ENCODE measurements around the gene HP1BP3.

The HP1BP3 gene

DNA sequence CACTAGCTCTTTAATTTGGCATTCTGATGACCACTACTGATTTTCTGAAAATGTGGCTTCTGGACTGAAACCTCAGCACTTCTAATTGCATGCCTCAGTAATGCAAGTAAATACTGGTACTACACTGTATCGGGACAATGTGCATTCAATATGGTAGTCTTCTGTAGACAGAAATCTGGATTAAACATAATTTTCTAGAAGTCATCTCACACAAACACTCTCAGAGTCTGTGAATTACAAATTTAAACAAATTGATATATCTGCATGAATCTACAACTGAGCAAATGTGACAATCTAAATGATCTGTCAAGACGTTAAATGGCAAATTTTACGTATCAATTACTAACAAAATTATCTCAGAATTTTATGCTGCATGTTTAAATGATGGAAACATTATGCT lies 23.7 kb downstream of the HP1BP3 start:
- no peak for DNase-seq

DNA sequence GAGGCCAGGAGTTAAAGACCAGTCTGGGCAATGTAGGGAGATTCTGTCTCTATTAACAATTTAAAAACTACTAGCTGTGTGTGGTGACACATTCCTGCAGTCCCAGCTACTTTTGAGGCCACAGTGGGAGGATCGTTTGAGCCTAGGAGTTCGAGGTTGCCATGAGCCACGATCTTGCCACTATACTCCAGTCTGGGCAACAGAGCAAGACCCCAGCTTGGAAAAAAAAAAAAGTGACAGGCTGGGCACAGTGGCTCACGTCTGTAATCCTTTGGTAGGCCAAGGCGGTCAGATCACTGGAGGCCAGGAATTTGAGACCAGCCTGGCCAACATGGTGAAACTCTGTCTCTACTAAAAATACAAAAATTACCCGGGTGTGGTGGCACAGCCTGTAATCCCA lies 26.8 kb downstream of the HP1BP3 start:
- no peak for DNase-seq

- DNase-seq: no peak
These were observed 33.5 kb downstream of the HP1BP3 start for GRCh38 chr1:20753589-20753988.

GRCh38 chr1:20751462-20751990 lies 35.6 kb downstream of the HP1BP3 start:
- DNase-seq: no peak

- DNase-seq: no peak
These were observed 44.4 kb downstream of the HP1BP3 start for GRCh38 chr1:20742671-20743070.

DNA sequence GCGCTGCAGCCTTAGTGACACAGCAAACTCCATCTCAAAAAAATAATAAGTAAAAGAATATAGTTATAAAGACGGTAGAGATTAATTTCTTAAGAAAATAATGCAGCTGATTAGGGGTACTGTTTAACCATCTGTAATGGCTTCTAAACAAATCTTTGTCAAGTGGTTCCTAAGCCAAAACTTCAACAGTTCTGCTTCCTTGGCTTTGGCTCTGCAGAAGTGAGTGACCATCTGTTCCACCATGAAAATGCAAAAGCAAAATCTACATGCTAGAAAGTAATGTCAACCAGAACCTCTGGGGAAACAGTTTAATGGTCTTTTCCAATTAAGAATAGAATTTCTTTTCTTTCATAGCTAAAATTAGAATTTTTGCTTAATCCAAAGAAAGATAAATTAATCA lies 46.3 kb downstream of the HP1BP3 start:
- no peak for DNase-seq

- DNase-seq: no peak
These were observed 47.9 kb downstream of the HP1BP3 start for GRCh38 chr1:20739225-20739624.

DNA sequence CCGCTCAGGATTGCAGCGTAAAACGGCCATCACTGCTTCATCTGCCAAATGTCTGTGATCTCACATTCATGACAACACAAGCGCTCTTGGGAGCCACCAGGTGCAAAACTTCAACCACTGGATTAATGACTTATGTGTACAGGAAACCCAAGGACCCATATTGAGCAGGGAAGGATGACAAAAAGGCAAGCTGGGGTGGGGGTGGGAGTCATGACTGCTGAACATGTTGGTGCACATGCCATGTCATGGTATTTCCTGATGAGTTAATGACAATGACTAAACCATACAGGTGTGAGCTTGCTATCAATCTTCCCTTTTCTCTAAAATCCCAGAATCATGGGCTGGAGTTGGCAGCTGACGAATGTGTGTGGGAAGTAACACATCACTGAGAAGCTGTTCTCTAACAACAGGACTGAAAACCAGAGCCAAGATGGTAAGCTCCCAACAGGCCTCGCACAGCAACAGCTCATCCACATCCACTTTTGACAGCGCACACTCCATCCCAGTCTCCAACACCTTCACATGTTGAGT lies 51.5 kb downstream of the HP1BP3 start:
- no peak for DNase-seq

DNA sequence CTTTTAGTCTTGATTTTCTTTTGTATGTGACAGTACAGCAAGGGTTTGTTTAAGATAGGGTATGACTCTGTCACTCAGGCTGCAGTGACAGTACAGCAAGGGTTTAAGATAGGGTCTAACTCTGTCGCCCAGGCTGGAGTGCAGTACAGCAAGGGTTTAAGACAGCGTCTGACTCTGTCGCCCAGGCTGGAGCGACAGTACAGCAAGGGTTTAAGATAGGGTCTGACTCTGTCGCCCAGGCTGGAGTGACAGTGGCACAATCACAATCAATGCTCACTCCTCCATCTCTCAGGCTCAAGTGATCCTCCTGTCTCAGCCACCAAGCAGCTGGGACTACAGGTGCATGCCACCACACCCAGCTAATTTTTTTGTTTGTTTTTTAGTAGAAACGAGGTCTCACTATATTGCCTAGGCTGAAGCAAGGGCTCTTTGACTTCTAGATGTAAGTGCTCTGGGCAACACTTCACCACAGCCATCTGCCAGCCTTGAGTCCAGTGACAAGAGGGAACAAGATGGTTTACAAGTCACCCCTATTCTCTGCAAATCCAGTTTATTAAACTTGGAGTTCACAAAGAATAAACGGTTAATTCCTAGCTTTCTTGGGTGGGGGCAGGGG lies 53.6 kb downstream of the HP1BP3 start:
- DNase-seq: no peak

DNA sequence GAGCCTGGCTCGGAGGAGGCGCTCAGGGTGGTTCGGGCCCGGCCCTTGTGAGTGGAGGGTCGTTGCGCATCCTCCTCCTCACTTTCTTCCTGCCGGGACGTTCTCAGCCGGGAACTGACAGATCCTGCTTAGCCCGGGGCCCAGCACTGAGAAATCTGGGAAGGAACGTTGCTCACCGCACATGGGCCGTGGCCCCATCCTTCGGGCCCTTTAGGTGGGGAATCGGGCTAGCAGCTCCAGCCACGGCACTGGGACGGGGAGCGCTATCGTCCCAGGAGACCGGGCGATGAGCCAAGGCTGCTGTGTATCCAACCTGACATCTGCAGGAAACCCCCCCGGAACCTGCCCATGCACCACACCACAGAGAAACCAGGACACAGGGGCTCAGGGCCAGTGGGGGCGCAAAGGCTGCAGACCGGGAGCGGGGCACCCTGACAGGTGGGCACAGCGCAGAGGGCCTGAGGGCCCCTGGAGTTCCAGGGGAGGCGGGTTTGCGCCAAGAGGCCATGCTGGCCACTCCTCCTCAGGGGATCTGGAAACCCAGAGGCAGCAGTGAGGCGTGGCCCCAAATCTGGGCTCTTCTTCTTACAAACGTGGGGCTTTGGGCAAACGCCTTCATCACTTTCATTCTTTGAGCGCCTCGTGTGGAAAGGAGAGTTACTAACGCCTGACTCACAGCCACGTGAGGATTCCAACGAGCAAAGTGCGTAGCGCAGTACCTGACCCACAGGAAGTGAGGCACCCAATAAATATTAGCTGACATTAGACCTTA lies 54.3 kb downstream of the HP1BP3 start, which contains the start of gene SH2D5:
Gene SH2D5, minus strand, starts transcription at position 116 of the 772 bp plus-strand sequence. CDS start 4,659 bp downstream, outside the sequence.
- DNase-seq: peak; percentile 76

- DNase-seq: peak; percentile 44
These were observed 55.0 kb downstream of the HP1BP3 start for GRCh38 chr1:20732071-20732587.

GRCh38 chr1:20731057-20731991 lies 55.8 kb downstream of the HP1BP3 start:
- DNase-seq: no peak

- DNase-seq: no peak
These were observed 56.4 kb downstream of the HP1BP3 start for GRCh38 chr1:20730690-20731056.

- DNase-seq: no peak
These were observed 57.0 kb downstream of the HP1BP3 start for GRCh38 chr1:20729990-20730689.

GRCh38 chr1:20729155-20729931 lies 57.8 kb downstream of the HP1BP3 start:
- DNase-seq: no peak

DNA sequence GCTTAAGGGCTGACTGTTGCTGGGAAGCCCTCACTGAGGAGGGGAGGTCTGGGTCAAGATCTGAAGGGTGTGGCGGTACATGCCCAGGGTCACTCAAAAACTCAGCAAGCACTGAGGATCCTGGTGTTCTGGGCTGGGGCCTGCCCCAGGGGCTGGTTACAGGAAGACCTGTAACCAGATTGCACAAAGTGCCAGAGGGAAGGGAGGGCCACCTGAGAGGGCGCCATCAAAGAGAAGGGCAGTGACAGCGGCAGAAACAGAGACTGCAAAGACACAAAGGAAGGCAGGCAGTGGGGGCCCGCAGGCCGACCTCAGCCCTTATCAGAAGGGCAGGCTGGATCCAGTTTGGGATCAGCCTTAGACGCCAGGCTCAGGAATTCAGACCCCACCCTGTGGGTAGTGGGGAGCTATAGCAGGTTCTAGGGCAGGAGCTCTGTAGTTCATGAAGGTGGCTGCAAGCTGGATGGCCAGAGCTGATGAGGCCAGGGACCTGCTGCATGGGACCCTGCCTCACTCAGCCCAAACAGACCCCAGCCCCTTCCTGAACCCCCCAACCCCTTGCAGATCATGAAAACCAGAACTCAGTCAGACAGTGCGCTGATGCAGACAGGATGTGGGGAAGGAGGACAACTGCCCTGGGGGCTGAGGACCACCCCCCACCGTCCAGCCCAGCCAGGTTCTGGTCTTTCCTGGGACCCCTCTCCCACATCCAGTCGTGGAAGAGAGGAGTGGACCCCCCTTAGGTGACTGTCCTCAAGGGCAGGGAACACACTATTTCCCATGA lies 58.5 kb downstream of the HP1BP3 start:
- DNase-seq: no peak

- DNase-seq: no peak
These were observed 59.3 kb downstream of the HP1BP3 start for GRCh38 chr1:20727746-20728316.

- DNase-seq: no peak
These were observed 60.0 kb downstream of the HP1BP3 start for GRCh38 chr1:20726932-20727745.
